ENCODE results near the gene NT5DC3.

NT5DC3 gene

GRCh38 chr12:103793512-103794045 lies 47.5 kb downstream of the NT5DC3 start:
- H3K4me3 ChIP-seq (ENCODE audit: severe bottlenecking) = no peak overlapping the region
- ATAC-seq (ENCODE audit: low read depth) = no peak
- H3K4me1 ChIP-seq (ENCODE audit: insufficient read depth, poor library complexity, severe bottlenecking) = no peaks in the 10 kb centered on the region
- H3K27ac ChIP-seq (ENCODE audit: poor library complexity, severe bottlenecking) = no peak overlapping the region
- H3K27me3 ChIP-seq (ENCODE audit: insufficient read depth, poor library complexity, severe bottlenecking) = no peaks in the 10 kb centered on the region
- peaks cover 68% of the 10 kb centered on the region for H3K36me3 ChIP-seq (ENCODE audit: low read depth)
- TF ChIP-seq, protein P1, sequence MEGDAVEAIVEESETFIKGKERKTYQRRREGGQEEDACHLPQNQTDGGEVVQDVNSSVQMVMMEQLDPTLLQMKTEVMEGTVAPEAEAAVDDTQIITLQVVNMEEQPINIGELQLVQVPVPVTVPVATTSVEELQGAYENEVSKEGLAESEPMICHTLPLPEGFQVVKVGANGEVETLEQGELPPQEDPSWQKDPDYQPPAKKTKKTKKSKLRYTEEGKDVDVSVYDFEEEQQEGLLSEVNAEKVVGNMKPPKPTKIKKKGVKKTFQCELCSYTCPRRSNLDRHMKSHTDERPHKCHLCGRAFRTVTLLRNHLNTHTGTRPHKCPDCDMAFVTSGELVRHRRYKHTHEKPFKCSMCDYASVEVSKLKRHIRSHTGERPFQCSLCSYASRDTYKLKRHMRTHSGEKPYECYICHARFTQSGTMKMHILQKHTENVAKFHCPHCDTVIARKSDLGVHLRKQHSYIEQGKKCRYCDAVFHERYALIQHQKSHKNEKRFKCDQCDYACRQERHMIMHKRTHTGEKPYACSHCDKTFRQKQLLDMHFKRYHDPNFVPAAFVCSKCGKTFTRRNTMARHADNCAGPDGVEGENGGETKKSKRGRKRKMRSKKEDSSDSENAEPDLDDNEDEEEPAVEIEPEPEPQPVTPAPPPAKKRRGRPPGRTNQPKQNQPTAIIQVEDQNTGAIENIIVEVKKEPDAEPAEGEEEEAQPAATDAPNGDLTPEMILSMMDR (IDR thresholded peaks at IDR 0.05; ENCODE audit: poor library complexity, severe bottlenecking) = no peak
- H3K9me3 ChIP-seq (ENCODE audit: severe bottlenecking) = no peaks in the 10 kb centered on the region
- DNase-seq (ENCODE audit: low spot score) = no peak

- Histone ChIP-seq H3K4me3 (ENCODE audit: severe bottlenecking) (no peak overlapping the region), H3K4me1 (ENCODE audit: insufficient read depth, poor library complexity, severe bottlenecking) (no peaks in the 10 kb centered on the region), H3K27me3 (ENCODE audit: insufficient read depth, poor library complexity, severe bottlenecking) (no peaks in the 10 kb centered on the region), H3K27ac (ENCODE audit: poor library complexity, severe bottlenecking) (no peak overlapping the region), H3K36me3 (ENCODE audit: low read depth) (peaks cover 68% of the 10 kb centered on the region), H3K9me3 (ENCODE audit: severe bottlenecking) (no peaks in the 10 kb centered on the region)
- TF ChIP-seq, protein P1 (IDR thresholded peaks at IDR 0.05; ENCODE audit: poor library complexity, severe bottlenecking) = no peak
- DNase-seq (ENCODE audit: low spot score) = no peak
- no peak for ATAC-seq (ENCODE audit: low read depth)
Observed at GRCh38 chr12:103793046-103793445, 48.0 kb downstream of the NT5DC3 start.

DNA sequence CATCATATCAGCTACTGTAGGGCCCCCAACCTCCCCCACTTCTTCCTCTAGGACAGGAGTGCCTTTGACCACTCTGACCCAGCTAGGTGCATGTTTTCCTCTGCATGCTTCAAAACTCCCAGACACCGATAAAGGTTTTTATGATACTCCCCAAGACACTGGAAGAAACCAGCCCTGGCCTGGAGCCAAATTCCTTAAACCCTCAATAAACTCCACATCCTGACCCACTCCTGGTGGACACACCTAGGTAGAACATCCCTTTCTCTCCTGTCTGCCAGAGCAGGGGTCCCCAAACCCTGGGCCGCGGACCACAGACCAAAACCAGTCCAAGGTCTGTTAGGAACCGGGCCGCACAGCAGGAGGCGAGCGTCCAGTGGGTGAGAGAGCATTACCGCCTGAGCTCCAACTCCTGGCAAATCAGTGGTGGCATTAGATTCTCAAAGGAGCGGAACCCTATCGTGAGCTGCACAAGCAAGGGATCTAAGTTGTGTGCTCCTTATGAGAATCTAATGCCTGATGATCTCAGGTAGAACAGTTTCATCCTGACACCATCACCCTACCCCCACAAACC lies 49.6 kb downstream of the NT5DC3 start:
- ATAC-seq (ENCODE audit: low read depth) (no peak), DNase-seq (ENCODE audit: low spot score) (no peak)
- H3K27ac ChIP-seq (ENCODE audit: poor library complexity, severe bottlenecking) = no peak overlapping the region
- H3K27me3 ChIP-seq (ENCODE audit: insufficient read depth, poor library complexity, severe bottlenecking) = no peaks in the 10 kb centered on the region
- peaks cover 69% of the 10 kb centered on the region for H3K36me3 ChIP-seq (ENCODE audit: low read depth)
- H3K9me3 ChIP-seq (ENCODE audit: severe bottlenecking) = no peaks in the 10 kb centered on the region
- TF ChIP-seq, protein P1 (IDR thresholded peaks at IDR 0.05; ENCODE audit: poor library complexity, severe bottlenecking) = no peak
- H3K4me3 ChIP-seq (ENCODE audit: severe bottlenecking) = no peak overlapping the region
- no peaks in the 10 kb centered on the region for H3K4me1 ChIP-seq (ENCODE audit: insufficient read depth, poor library complexity, severe bottlenecking)

DNA sequence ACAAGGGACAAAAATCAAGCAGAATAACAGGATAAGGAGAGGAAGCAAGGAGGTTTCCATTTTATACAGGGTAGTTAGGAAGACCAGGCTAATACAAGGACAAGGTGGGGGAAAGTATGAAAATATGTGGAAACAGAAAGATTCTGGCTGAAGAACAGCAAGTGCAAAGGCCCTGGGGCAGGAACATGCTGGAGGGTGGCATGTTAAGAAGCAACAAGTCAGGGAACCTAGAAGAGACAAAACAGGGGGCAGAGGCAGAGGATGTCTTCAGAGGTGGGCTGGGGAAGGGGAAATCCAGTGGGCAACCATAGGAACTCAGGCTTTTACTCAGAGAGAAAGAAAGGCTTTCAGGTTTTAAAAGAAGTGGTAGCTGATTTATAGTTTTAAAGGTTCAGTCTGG lies 54.8 kb downstream of the NT5DC3 start:
- DNase-seq (ENCODE audit: low spot score) = no peak
- no peaks in the 10 kb centered on the region for H3K4me1 ChIP-seq (ENCODE audit: insufficient read depth, poor library complexity, severe bottlenecking)
- no peak overlapping the region for H3K27ac ChIP-seq (ENCODE audit: poor library complexity, severe bottlenecking)
- H3K27me3 ChIP-seq (ENCODE audit: insufficient read depth, poor library complexity, severe bottlenecking) = no peaks in the 10 kb centered on the region
- TF ChIP-seq, protein P1 (IDR thresholded peaks at IDR 0.05; ENCODE audit: poor library complexity, severe bottlenecking) = no peak
- no peak overlapping the region for H3K4me3 ChIP-seq (ENCODE audit: severe bottlenecking)
- no peak for ATAC-seq (ENCODE audit: low read depth)
- peaks cover 65% of the 10 kb centered on the region for H3K36me3 ChIP-seq (ENCODE audit: low read depth)
- no peaks in the 10 kb centered on the region for H3K9me3 ChIP-seq (ENCODE audit: severe bottlenecking)

All from RWPE2 (cell line).